Activated CD8-positive, alpha-beta T cell treated with anti-CD3 and anti-CD28 coated beads for 36 hours (primary cell): ENCODE measurements around the gene PBX2. TPM values are rescaled to one million over a fixed set of nuclear protein-coding genes. Genes with fewer than 3 reads are reported as not detected.

Source experiments
- ATAC-seq: fragments of 200-7000 bp; cut with Tn5 transposase; one replicate; pipeline ENCODE4 v1.10.0; 2021; ENCODE audit warnings: mild to moderate bottlenecking, moderate library complexity
- CTCF ChIA-PET: fragments of 350-600 bp; sonication (Branson Sonifier 250); formaldehyde crosslinking; loops from one replicate; lab custom pipeline; 2021; ENCODE audit warnings: antibody characterized with exemption; lab: Charles Lee
- POLR2A ChIA-PET: fragments of 350-600 bp; sonication (Branson Sonifier 250); formaldehyde crosslinking; loops from one replicate; lab custom pipeline; 2021; ENCODE audit warnings: antibody characterized with exemption; lab: Charles Lee
- DNase-seq: peaks from one replicate; pipeline ENCODE4 v3.0.0-alpha.2; 2020
- H3K27ac Mint-ChIP-seq: one replicate; pipeline ENCODE4 v1.8.0; 2021; ENCODE audit warnings: mild to moderate bottlenecking, mixed read lengths
- H3K27me3 Mint-ChIP-seq: one replicate; pipeline ENCODE4 v1.8.0; 2021; ENCODE audit warnings: mixed read lengths
- H3K36me3 Mint-ChIP-seq: one replicate; pipeline ENCODE4 v1.8.0; 2021; ENCODE audit warnings: low read depth, mixed read lengths
- H3K4me1 Mint-ChIP-seq: one replicate; pipeline ENCODE4 v1.8.0; 2021; ENCODE audit warnings: low read depth, mixed read lengths
- H3K4me3 Mint-ChIP-seq: one replicate; pipeline ENCODE4 v1.8.0; 2021; ENCODE audit warnings: mild to moderate bottlenecking, moderate library complexity, mixed read lengths
- H3K9me3 Mint-ChIP-seq: one replicate; pipeline ENCODE4 v1.8.0; 2021; ENCODE audit warnings: mixed read lengths
- intact Hi-C: fragments of 100-400 bp; cut with micrococcal nuclease; formaldehyde crosslinking; loops from one replicate; pipeline ENCODE4 v1.10.0; 2022
- total RNA-seq, 2 experiments: library from RNA; stranded (reverse); gene quantifications; one replicate each; pipeline ENCODE4 v1.2.3, GENCODE V29; 2021
- TF ChIP-seq, protein P1 (sequence below): fragments of 200-600 bp; IDR thresholded peaks from one replicate; pipeline ENCODE4 v1.8.0; 2022; ENCODE audit warnings: antibody characterized with exemption, mild to moderate bottlenecking

PBX2 gene
- total RNA-seq, 2 experiments from 2014 or later: 59.6 to 64.2 TPM

DNA sequence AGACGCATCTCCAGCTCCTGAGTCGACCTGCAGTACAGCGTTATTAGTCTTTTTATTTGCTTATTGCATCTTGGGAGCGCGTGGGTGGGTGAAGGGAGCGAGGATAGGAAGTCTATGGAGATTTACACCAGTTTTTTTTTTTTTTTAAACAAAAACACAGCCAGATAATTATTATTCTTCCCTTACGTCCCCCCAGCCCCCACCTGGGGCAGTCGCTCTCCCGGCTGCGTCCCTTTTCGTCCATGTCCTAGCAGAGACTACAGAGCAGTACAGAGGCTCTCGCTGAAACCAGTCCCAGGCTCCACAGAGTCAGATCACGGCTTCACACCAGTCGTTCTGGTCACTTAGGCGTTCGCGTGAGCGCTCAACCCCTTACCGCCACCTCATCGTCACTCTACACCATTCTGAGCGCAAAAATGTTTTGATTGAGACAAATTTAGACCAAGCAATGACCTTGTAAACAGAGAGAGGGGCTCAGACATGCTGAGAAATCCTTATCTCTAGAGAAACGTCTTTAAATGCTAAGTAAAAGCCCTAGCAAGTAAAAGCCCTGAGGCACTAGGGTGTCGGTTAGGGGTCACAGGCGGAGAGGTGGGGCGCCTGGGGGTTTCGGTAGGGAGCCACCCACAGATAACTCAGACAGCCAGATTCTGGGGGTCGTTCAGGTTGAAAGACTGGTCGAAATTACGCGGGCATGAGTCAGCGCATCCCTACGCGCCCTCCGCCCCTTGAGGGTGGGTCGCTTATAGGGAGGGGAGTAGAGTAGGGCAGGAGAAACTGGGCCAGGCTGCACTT lies 37.0 kb downstream of the PBX2 start:
- ChIA-PET POLR2A (interaction anchor here (0.6 to 1.0 kb wide), 2 partner anchors 17 to 1354 kb away, joined by 3 read pairs; no protein-coding TSS in a partner anchor), CTCF (interaction anchor here (1.2 to 2.9 kb wide), 3 partner anchors 24 to 105 kb away, joined by 6 to 8 read pairs (median 6); partner anchors contain the start of genes ATF6B and FKBPL)
- H3K9me3 Mint-ChIP-seq: no peaks in the 10 kb centered on the region
- TF ChIP-seq, protein P1, sequence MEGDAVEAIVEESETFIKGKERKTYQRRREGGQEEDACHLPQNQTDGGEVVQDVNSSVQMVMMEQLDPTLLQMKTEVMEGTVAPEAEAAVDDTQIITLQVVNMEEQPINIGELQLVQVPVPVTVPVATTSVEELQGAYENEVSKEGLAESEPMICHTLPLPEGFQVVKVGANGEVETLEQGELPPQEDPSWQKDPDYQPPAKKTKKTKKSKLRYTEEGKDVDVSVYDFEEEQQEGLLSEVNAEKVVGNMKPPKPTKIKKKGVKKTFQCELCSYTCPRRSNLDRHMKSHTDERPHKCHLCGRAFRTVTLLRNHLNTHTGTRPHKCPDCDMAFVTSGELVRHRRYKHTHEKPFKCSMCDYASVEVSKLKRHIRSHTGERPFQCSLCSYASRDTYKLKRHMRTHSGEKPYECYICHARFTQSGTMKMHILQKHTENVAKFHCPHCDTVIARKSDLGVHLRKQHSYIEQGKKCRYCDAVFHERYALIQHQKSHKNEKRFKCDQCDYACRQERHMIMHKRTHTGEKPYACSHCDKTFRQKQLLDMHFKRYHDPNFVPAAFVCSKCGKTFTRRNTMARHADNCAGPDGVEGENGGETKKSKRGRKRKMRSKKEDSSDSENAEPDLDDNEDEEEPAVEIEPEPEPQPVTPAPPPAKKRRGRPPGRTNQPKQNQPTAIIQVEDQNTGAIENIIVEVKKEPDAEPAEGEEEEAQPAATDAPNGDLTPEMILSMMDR: no peak
- peak overlapping the region; percentile 97 for H3K27ac Mint-ChIP-seq
- peak overlapping the region; percentile 85 for H3K4me3 Mint-ChIP-seq
- peaks cover 19% of the 10 kb centered on the region for H3K27me3 Mint-ChIP-seq
- intact Hi-C loops: no loop called here
- H3K36me3 Mint-ChIP-seq: peaks cover 13% of the 10 kb centered on the region
- DNase-seq (peak; percentile 28), ATAC-seq (no peak)
- peaks cover 52% of the 10 kb centered on the region for H3K4me1 Mint-ChIP-seq

DNA sequence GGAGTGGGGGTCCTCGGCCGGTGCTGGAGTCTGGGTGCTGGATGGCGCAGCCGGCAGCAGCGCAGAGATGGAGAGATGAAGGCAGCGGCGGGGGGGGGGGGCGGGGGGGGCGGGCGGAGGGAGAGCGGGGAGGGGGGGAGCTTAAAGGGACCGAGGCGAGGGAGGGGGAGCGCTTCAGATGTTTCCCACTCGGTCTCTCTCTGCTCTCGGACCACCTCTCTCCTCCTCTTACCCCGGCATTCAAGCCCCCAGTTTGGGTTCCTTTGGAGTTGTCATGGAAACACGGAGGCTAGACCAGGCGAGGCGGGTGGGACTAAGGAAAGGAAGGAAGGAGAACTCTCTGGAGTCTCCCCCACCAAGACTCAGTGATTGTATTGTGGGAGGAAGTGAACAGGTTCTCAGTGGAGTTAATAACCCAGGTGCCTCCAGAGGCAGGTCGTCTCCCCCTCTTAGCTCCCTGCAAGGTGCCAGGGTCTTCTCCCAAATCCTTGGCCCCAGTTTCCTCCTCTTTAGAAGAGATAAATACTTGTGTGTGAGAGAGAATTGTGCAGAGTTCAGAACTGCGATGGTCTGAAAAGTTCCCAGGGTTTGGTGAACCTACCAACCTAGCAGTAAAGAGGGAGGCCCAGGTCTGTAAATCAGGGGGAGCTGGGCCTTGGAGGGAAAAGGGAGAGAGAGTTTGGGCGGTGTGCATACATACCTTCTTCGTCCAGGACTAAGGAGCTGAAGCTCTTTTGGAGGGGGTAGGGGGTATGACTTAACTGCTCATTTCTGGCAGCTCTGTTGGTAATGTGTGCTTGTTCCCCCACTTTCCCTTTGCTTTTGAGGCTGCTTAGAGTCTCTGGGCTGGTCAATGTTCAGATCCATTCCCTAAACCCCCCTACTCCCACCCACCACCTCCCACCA lies 37.9 kb downstream of the PBX2 start, which contains the start of gene PRRT1:
Gene PRRT1 (minus strand): TSS at position 77 of the 906 bp plus-strand sequence. CDS start 112 bp downstream, outside the sequence.
- H3K36me3 Mint-ChIP-seq: peaks cover 6% of the 10 kb centered on the region
- peaks cover 55% of the 10 kb centered on the region for H3K4me1 Mint-ChIP-seq
- TF ChIP-seq, protein P1: no peak
- peak within 1 kb of the TSS; percentile 85 for H3K4me3 Mint-ChIP-seq
- H3K27me3 Mint-ChIP-seq: peaks cover 22% of the 10 kb centered on the region
- CTCF ChIA-PET: interaction anchor here (1.2 to 2.9 kb wide), 3 partner anchors 23 to 104 kb away, joined by 6 to 8 read pairs (median 6); partner anchors contain the start of genes ATF6B and FKBPL
- ATAC-seq (no peak), DNase-seq (peak; percentile 10)
- no peaks in the 10 kb centered on the region for H3K9me3 Mint-ChIP-seq
- peak within 1 kb of the TSS; percentile 97 for H3K27ac Mint-ChIP-seq
- intact Hi-C loops: no loop called here
- POLR2A ChIA-PET: interaction anchor here (0.6 to 1.0 kb wide), 2 partner anchors 16 to 1355 kb away, joined by 3 read pairs; no protein-coding TSS in a partner anchor

DNA sequence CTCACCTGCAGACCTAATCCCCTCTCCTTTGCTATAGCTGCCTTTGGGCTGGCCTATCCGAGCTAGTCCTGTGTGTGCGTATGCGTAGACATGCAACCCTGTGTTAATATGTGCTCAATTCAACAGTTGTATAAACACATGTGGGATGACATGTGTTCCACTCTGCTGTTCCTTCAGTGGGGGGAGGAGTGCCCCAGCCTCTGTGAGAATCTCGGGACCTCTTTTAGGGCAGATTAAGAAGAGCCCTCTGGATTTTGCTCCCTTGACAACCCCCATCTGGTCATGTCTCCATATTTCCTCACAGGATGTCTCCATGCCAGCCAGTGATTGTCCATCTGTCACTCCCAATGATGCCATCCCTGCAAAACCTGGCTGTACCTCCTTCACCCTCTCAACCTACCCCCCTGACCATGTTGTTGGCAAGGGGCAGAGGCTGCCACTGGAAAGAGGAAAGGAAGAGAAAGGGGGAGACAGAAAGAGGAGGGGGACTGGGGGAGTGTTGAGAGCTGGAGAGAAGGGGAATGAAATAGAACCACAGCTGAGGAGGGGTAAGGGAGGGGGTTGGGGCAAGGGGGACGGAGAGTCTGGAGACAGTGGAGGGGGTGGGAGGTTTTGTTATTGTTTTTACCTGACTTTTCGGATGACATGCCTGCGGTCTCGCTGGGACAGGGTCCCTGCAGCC lies 38.7 kb downstream of the PBX2 start:
- no peak overlapping the region for H3K27ac Mint-ChIP-seq
- H3K4me3 Mint-ChIP-seq: peak overlapping the region; percentile 56
- peaks cover 23% of the 10 kb centered on the region for H3K27me3 Mint-ChIP-seq
- peak; percentile 14 for DNase-seq
- POLR2A ChIA-PET: interaction anchor here (1.0 kb wide), 1 partner anchor 15 kb away, joined by 3 read pairs; no protein-coding TSS in a partner anchor
- no peak for ATAC-seq
- CTCF ChIA-PET: interaction anchor here (1.0 to 2.9 kb wide), 4 partner anchors 22 to 103 kb away, joined by 4 to 8 read pairs (median 6); partner anchors contain the start of genes ATF6B and FKBPL
- intact Hi-C loops: no loop called here
- peaks cover 55% of the 10 kb centered on the region for H3K4me1 Mint-ChIP-seq
- H3K36me3 Mint-ChIP-seq: peaks cover 6% of the 10 kb centered on the region
- H3K9me3 Mint-ChIP-seq: no peaks in the 10 kb centered on the region
- TF ChIP-seq, protein P1: no peak

DNA sequence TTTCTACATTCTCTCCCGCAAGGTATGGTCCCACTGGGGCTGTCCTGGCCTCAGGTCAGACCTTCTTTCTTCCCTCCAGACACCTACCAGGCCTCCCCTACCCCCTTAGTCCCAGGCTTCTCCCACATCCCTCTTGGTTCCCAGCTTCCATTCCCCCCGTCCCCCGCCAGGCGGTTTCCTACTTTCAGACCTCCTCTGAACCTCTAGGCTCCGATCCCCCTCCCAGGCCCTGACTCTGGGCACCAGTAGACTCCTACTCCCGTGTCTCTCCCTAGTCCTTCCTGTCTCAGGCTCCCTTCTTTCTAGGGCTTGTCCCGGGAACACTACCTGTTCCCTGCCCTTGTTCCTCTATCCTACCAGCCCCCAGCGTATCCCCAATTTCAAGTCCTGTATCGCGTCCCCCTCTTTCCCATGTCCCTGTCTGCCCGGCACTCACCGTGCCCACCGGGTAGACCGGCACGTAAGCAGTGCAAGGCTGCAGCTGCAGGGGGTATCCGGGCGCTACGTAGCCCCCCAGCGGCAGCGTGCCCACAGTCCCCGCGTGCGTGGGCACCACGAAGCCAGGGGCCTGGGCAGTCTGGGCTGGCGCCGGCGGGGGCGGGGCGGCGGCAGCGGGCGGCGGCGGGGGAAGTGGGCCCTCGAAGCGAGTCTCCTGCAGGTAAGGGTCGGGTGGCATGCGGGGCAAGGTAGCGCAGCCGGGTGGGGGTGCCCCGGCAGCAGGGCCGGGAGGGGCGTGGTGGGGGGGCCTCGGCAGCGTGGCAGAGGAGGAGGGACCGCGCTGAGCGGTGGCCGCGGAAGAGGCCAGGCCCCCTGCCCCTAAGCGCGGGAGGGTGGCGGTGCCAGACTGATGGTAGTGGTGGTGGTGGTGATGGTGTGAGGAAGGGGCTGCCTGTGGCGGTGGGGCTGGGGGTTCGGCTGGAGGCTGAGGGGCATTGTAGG lies 39.8 kb downstream of the PBX2 start:
- POLR2A ChIA-PET: no interaction called here
- peaks cover 48% of the 10 kb centered on the region for H3K4me1 Mint-ChIP-seq

More for the DNA sequence above, 39.8 kb downstream of the PBX2 start:
- H3K36me3 Mint-ChIP-seq: peaks cover 3% of the 10 kb centered on the region
- TF ChIP-seq, protein P1: no peak
- H3K27ac Mint-ChIP-seq: no peak overlapping the region
- H3K4me3 Mint-ChIP-seq: peak overlapping the region; percentile 56
- H3K27me3 Mint-ChIP-seq: peaks cover 23% of the 10 kb centered on the region
- intact Hi-C loops: no loop called here
- ATAC-seq (no peak), DNase-seq (no peak)
- H3K9me3 Mint-ChIP-seq: no peaks in the 10 kb centered on the region
- CTCF ChIA-PET: interaction anchor here (0.6 to 1.2 kb wide), 3 partner anchors 8 to 31 kb away, joined by 3 to 4 read pairs (median 3); partner anchors contain the start of gene ATF6B
